Uterus (tissue), 4 donors: ENCODE measurements around the gene STAT6. TPM values are rescaled to one million over a fixed set of nuclear protein-coding genes. Genes with fewer than 3 reads are reported as not detected.

Experiments
- DNase-seq, 2 donors: peaks; one replicate each; pipeline ENCODE4 v3.0.0-alpha.2; 2019 to 2020
- H3K27ac ChIP-seq, 2 donors: fragments of 200-600 bp; sonication (generic); 1 replicate in 1 of 2; 2 replicates in 1 of 2; pipeline ENCODE4 v1.5.1; 2016 to 2018
- H3K27me3 ChIP-seq, 2 donors: fragments of 200-600 bp; sonication (generic); one replicate each; pipeline ENCODE4 v1.5.1; 2018 to 2019; ENCODE audit warnings: control low read depth in 1 of 2
- H3K36me3 ChIP-seq, 2 donors: fragments of 200-600 bp; sonication (generic); one replicate each; pipeline ENCODE4 v1.5.1; 2019; ENCODE audit warnings: control low read depth in 1 of 2
- H3K4me1 ChIP-seq, 2 donors: fragments of 200-600 bp; sonication (generic); one replicate each; pipeline ENCODE4 v1.5.1; 2018 to 2019; ENCODE audit warnings: control low read depth in 1 of 2
- H3K4me3 ChIP-seq, 2 donors: fragments of 200-600 bp; sonication (generic); 1 replicate in 1 of 2; 2 replicates in 1 of 2; pipeline ENCODE4 v1.5.1; 2018 to 2019; ENCODE audit warnings: mild to moderate bottlenecking in 1 of 2
- H3K9me3 ChIP-seq, 2 donors: fragments of 200-600 bp; sonication (generic); one replicate each; pipeline ENCODE4 v1.5.1; 2019; ENCODE audit warnings: control low read depth in 1 of 2
- POLR2A ChIP-seq, 2 donors: fragments of 450-650 bp; IDR thresholded peaks; one replicate each; pipeline ENCODE4 v1.6.1; 2016; ENCODE audit warnings: antibody characterized with exemption in 2 of 2, mild to moderate bottlenecking in 1 of 2, moderate library complexity in 1 of 2
- intact Hi-C: fragments of 100-400 bp; cut with DNase I; formaldehyde crosslinking; loops from one replicate; pipeline ENCODE4 v1.15.1; 2023; ENCODE audit warnings: low total_unique reads
- total RNA-seq, 4 donors: library from RNA; depleted of rRNA in 3 of 4; stranded (reverse); fragments of >200 nt in 3 of 4; gene quantifications; one replicate each; pipeline versions ENCODE4 v1.1.0 to v1.2.4, GENCODE V29; 2014 to 2023
- TF ChIP-seq, protein P1 (sequence below), 4 experiments: fragments of 200-600 bp in 2 of 4; fragments of 450-650 bp in 2 of 4; sonication (generic) in 2 of 4; IDR thresholded peaks; one replicate each; pipeline ENCODE4 v1.5.1; 2016 to 2019; ENCODE audit warnings: antibody characterized with exemption in 4 of 4, mild to moderate bottlenecking in 2 of 4, moderate library complexity in 1 of 4
- donor health status: DM: yes; HTN: yes; CAD: no.

STAT6 gene
- total RNA-seq, 4 donors from 2014 or later, result 62.5 to 242 (median 94.3) TPM

DNA sequence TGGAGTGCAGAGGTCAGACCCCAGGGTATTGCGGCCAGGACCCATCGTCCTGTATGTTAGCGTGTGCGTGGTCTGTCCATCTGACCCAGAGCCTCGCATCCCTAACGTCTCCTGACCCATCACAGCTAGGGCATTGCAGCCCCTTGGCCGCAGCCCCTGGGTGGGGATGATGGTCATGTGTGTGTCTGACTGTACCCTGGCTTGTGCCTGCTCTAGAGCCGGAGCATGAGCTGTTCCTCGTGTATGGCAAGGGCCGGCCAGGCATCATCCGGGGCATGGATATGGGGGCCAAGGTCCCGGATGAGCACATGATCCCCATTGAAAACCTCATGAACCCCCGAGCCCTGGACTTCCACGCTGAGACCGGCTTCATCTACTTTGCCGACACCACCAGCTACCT lies 47.0 kb upstream of the STAT6 start:
- Histone ChIP-seq H3K36me3 (no peaks in the 10 kb centered on the region), H3K27me3 (no peaks in the 10 kb centered on the region), H3K9me3 (no peaks in the 10 kb centered on the region), H3K27ac (peak overlapping the region in 1 of 2 donors; percentile 18), H3K4me3 (no peak overlapping the region), H3K4me1 (no peaks in the 10 kb centered on the region)
- intact Hi-C loops, result no loop called here
- DNase-seq, result no peak
- TF ChIP-seq POLR2A (IDR thresholded peaks at IDR 0.05), result no peak
- TF ChIP-seq, protein P1, sequence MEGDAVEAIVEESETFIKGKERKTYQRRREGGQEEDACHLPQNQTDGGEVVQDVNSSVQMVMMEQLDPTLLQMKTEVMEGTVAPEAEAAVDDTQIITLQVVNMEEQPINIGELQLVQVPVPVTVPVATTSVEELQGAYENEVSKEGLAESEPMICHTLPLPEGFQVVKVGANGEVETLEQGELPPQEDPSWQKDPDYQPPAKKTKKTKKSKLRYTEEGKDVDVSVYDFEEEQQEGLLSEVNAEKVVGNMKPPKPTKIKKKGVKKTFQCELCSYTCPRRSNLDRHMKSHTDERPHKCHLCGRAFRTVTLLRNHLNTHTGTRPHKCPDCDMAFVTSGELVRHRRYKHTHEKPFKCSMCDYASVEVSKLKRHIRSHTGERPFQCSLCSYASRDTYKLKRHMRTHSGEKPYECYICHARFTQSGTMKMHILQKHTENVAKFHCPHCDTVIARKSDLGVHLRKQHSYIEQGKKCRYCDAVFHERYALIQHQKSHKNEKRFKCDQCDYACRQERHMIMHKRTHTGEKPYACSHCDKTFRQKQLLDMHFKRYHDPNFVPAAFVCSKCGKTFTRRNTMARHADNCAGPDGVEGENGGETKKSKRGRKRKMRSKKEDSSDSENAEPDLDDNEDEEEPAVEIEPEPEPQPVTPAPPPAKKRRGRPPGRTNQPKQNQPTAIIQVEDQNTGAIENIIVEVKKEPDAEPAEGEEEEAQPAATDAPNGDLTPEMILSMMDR (IDR thresholded peaks at IDR 0.05), result no peak

DNA sequence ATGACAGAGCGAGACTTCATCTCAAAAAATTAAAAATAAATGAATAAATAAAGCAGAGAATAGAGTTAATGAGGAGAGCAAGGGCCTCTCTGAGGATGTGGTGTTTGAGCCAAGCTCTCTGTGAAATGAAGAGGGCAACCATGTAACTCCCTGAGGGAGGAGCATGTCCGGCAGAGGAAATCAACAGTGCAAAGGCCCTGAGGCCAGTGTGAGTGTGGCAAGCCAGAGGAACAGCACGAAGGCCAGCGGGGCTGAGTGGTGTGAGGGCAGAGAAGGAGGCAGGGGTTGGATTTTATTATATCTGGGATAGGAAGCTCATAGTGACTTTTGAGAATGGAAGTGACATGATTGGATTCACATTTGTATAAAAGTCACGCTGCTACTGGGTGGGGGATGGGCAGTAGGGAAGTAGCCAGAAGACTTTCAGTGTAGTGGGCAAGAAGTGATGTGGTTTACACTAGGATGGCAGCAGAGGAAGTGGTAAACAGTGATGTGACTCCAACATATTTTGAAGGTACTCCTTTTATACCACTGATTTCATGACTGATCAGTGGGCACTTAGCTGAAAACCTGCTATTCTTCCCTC lies 46.5 kb upstream of the STAT6 start:
- H3K9me3 ChIP-seq, result no peaks in the 10 kb centered on the region
- peak overlapping the region in 1 of 2 donors; percentile 18 for H3K27ac ChIP-seq
- H3K4me3 ChIP-seq, result no peak overlapping the region
- no peaks in the 10 kb centered on the region for H3K27me3 ChIP-seq
- intact Hi-C loops, result no loop called here
- TF ChIP-seq POLR2A (IDR thresholded peaks at IDR 0.05), result no peak
- no peaks in the 10 kb centered on the region for H3K36me3 ChIP-seq
- H3K4me1 ChIP-seq, result peaks cover 0 to 3% of the 10 kb centered on the region in 2 donors
- DNase-seq, result no peak

DNA sequence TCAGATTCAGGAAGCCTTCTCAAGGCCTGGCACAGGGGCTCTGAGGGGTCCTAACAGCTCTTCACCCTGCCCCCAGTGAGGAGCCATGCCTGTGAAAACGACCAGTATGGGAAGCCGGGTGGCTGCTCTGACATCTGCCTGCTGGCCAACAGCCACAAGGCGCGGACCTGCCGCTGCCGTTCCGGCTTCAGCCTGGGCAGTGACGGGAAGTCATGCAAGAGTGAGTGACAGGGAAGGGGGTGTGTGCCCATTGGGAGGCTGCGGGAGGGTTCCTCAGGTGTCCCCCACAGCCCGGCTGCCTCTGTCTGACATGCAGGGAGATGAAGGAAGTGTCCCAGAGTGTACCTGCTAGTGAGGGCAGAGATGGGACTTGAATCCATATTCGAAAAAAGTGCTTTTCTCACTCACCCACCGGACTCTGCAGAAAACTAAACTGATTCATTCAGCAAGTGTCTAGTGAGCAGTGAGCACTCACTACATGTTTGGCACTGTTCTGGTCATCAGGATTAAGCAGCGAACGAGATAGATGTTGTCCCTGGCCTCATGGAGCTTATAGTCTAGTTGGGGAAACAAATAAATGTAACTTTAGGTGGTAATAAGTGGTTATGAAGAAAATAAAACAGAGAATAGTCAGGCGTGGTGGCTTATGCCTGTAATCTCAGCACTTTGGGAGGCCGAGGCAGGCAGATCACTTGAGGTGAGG lies 45.7 kb upstream of the STAT6 start:
- DNase-seq, result no peak
- no peaks in the 10 kb centered on the region for H3K36me3 ChIP-seq
- no peak overlapping the region for H3K27ac ChIP-seq
- H3K27me3 ChIP-seq, result no peaks in the 10 kb centered on the region
- H3K4me1 ChIP-seq, result peaks cover 6 to 11% of the 10 kb centered on the region in 2 donors
- H3K9me3 ChIP-seq, result no peaks in the 10 kb centered on the region
- intact Hi-C loops, result no loop called here
- no peak overlapping the region for H3K4me3 ChIP-seq
- TF ChIP-seq POLR2A (IDR thresholded peaks at IDR 0.05), result no peak
- TF ChIP-seq, protein P1 (IDR thresholded peaks at IDR 0.05), result no peak

DNA sequence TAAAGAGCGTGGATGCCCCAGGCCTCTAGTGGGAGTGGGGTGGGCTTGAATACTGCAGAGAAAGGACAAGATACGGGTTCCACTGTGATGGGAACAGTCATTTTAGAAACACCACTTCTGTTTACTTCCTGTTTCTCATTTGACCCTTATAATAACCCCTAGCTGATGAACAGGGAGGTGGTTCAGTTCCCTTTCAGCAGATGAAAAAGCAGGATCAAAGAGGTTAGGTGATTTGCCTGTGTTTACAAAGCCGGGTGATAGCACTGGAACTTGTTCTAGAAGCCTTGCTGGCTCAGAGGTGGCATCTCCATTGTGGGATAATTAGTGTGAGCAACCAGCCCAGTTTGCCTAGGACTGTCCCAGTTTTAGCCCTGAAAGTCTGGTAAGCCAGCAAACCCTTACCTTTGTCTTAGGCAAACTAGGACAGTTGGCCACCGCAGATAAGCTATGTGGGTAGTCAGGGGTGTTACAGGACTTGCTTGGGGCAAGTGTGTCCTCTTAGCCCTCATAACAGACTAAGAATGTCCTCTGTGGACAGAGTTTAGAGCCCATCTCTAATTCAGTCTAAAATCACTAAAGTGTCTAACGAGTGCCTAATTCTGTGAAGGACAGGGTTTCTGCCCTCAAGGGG lies 43.8 kb upstream of the STAT6 start:
- H3K36me3 ChIP-seq, result no peaks in the 10 kb centered on the region
- TF ChIP-seq POLR2A (IDR thresholded peaks at IDR 0.05), result no peak
- TF ChIP-seq, protein P1 (IDR thresholded peaks at IDR 0.05), result no peak
- H3K4me1 ChIP-seq, result peaks cover 14 to 24% of the 10 kb centered on the region in 2 donors
- intact Hi-C loops, result no loop called here
- DNase-seq, result no peak
- no peaks in the 10 kb centered on the region for H3K27me3 ChIP-seq
- no peak overlapping the region for H3K4me3 ChIP-seq
- no peaks in the 10 kb centered on the region for H3K9me3 ChIP-seq
- H3K27ac ChIP-seq, result peak overlapping the region; percentile 38 to 93

DNA sequence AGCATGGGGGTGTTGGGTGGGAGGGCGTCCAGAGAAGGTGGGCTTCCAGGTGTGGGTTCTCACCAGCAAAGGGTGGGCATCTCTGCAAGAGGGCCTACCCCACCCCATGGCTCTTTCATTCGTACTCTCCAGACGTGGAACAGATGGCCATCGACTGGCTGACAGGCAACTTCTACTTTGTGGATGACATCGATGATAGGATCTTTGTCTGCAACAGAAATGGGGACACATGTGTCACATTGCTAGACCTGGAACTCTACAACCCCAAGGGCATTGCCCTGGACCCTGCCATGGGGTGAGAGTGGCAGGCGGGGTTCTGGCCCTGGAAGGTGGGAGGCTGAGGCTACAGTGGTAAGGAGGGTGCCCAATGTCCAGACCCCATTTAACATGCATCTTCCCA lies 42.9 kb upstream of the STAT6 start:
- no peak overlapping the region for H3K4me3 ChIP-seq
- intact Hi-C loops, result no loop called here
- H3K27me3 ChIP-seq, result no peaks in the 10 kb centered on the region
- H3K4me1 ChIP-seq, result peaks cover 21 to 24% of the 10 kb centered on the region in 2 donors
- no peaks in the 10 kb centered on the region for H3K36me3 ChIP-seq
- peak overlapping the region; percentile 38 to 93 for H3K27ac ChIP-seq
- no peak for DNase-seq
- no peaks in the 10 kb centered on the region for H3K9me3 ChIP-seq
- TF ChIP-seq, protein P1 (IDR thresholded peaks at IDR 0.05), result no peak
- no peak for TF ChIP-seq POLR2A (IDR thresholded peaks at IDR 0.05)
